Measurements from ENCODE around the gene DYNC1I1.

DYNC1I1 gene

DNA sequence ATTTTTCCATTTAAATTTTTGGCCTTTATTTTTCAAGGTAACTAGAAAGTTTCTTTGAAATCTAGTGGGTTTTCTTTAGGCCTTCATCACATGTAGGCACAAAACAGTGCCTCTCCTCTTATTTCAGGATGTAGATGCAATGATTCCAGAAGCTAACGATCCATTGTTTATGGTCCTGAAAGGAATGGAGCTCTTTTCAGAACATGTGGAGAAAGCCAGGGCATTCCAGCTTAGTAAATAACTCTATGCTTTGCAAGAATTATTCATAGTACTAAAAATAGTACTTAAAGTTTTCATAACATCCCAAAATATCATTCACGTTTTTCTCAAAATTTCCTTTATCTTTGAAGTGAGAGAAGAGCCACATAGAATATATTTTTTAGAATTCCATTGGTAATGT lies 91.3 kb downstream of the DYNC1I1 start:
- Mint-ChIP-seq H3K27ac (no peak overlapping the region), H3K9me3 (peaks cover 6% of the 10 kb centered on the region), H3K36me3 (ENCODE audit: low read depth) (no peaks in the 10 kb centered on the region), H3K27me3 (no peaks in the 10 kb centered on the region), H3K4me1 (ENCODE audit: low read depth) (no peaks in the 10 kb centered on the region), H3K4me3 (no peak overlapping the region)

DNA sequence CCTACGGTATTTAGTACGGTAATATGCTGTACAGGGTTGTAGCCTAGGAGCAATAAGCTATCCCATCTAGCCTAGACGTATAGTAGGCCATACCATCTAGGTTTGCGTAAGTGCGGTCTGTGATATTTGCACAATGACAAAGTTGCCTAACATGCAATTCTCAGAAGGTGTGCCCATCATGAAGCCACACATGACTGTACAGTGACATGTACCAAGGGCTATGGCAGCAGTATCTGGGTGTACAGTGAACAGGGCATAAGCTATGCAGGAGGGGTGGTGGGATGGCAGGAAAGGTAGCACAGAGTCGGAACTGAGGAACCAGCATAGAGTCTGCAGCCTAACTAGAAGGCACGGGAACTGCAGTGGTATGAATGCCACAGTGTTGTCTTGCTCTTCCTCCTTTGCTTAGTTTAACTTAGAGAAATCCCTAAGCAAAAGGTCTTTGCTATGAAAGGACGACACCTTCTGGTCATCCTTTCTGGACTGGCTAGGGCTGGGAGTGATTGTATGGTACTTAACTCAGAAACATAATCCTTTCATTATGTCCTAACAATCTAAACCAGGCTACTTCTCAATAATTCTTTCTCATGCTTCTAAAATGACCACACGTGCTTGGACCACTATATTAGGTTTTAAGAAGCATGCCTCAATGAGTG lies 93.5 kb downstream of the DYNC1I1 start:
- no peaks in the 10 kb centered on the region for H3K36me3 Mint-ChIP-seq (ENCODE audit: low read depth)
- H3K9me3 Mint-ChIP-seq: no peaks in the 10 kb centered on the region
- no peak overlapping the region for H3K27ac Mint-ChIP-seq
- no peak overlapping the region for H3K4me3 Mint-ChIP-seq
- no peaks in the 10 kb centered on the region for H3K27me3 Mint-ChIP-seq
- H3K4me1 Mint-ChIP-seq (ENCODE audit: low read depth): no peaks in the 10 kb centered on the region

DNA sequence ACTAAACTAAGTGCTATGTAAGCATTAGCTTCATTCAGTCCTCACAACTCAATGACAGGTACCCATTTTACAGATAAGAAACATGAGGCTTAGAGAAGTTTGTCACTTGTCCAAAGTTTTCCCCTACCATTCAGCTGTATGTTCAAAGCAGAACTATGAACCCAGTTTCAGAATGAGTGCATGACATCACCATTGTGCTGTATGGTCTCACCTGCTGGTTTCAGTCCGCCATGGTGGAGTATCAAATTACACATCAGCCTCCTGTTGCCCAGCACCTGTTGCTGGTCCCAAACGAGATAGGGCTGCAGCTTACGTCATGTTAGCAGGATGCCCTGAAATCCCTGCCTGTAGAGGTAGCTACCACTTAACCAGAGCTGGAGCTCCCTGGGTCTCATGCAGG lies 95.0 kb downstream of the DYNC1I1 start:
- Mint-ChIP-seq H3K4me1 (ENCODE audit: low read depth) (no peaks in the 10 kb centered on the region), H3K4me3 (no peak overlapping the region), H3K27ac (no peak overlapping the region), H3K27me3 (peaks cover 4% of the 10 kb centered on the region), H3K9me3 (no peaks in the 10 kb centered on the region), H3K36me3 (ENCODE audit: low read depth) (no peaks in the 10 kb centered on the region)

DNA sequence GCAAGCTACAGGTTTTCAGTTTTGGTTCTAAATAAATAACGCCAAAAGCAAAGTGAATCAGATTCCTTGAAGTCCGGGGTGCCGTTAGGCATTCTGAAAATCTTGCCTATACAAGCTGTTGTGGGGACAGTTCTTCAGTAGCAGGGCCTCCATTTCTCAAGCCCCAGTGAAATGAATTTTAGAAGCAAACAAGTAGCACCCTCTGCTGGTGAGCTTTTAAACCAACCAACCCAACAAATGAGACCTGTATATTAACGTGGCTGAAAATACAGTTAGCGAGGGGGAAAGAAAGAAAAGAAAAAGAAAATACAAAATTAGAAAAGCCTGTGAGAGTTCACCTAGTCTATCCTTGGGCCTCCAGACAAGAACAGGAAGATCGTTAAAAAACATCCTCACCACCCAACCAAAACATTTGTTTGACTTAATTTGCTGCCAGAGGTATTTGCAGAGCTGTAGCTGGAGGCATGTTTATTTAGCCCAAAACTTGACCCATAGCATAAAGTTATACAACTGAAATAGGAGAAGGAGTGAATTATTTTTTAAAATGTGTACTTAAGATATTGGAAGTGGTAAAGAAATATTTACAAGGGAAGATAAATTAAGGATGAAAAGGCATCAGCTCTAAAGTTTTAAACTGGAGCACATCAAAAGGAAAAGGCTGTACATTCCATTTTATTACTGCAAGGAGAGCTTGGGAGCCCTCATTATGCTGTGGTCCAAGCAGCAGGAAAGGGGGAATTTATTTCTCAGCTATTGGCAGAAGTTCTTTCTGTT lies 98.9 kb downstream of the DYNC1I1 start:
- Mint-ChIP-seq H3K27me3 (peaks cover 18% of the 10 kb centered on the region), H3K4me1 (ENCODE audit: low read depth) (no peaks in the 10 kb centered on the region), H3K9me3 (no peaks in the 10 kb centered on the region), H3K4me3 (no peak overlapping the region), H3K27ac (no peak overlapping the region), H3K36me3 (ENCODE audit: low read depth) (no peaks in the 10 kb centered on the region)

DNA sequence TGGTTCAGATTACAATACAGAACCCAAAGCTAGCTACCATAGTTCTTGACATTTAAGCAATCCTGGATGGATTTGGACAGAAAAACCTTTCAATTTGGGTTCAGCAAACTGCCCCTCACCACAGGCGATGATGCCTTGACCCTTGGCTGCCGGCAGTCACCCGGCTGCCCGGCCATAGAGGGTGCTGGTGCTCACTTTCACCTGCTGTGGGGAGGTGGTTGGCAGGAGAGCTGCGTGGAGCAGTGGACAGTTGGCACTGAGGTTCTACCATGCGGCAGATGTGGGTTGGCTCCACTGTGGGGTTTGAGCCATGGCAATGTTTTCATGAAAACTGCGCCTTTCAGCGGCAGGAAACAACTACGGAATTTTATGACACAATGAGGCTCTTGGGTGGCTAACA lies 99.5 kb downstream of the DYNC1I1 start:
- H3K4me3 Mint-ChIP-seq: no peak overlapping the region
- H3K9me3 Mint-ChIP-seq: no peaks in the 10 kb centered on the region
- no peaks in the 10 kb centered on the region for H3K36me3 Mint-ChIP-seq (ENCODE audit: low read depth)
- H3K27ac Mint-ChIP-seq: no peak overlapping the region
- H3K27me3 Mint-ChIP-seq: peaks cover 21% of the 10 kb centered on the region
- H3K4me1 Mint-ChIP-seq (ENCODE audit: low read depth): no peaks in the 10 kb centered on the region

DNA sequence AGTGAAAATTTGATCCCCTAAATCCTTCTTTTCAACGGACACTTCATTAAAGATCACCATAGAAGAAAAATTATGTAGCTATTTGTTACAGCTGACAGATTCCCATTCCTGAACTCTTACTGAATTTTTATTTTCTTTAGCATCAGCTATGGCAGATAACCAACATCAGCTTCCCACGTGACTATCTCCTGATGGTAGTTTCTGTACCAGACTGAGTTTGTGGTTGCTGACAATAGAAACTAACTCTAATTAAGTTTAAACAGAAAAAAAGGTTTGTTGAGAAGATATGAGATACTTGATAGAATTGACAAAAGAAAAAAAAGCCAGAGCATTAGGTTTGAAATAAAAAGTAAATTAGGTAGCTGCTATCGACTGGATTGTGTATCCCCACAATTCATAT lies 101.8 kb downstream of the DYNC1I1 start:
- Mint-ChIP-seq H3K27me3 (peaks cover 21% of the 10 kb centered on the region), H3K9me3 (peaks cover 8% of the 10 kb centered on the region), H3K36me3 (ENCODE audit: low read depth) (no peaks in the 10 kb centered on the region)

DNA sequence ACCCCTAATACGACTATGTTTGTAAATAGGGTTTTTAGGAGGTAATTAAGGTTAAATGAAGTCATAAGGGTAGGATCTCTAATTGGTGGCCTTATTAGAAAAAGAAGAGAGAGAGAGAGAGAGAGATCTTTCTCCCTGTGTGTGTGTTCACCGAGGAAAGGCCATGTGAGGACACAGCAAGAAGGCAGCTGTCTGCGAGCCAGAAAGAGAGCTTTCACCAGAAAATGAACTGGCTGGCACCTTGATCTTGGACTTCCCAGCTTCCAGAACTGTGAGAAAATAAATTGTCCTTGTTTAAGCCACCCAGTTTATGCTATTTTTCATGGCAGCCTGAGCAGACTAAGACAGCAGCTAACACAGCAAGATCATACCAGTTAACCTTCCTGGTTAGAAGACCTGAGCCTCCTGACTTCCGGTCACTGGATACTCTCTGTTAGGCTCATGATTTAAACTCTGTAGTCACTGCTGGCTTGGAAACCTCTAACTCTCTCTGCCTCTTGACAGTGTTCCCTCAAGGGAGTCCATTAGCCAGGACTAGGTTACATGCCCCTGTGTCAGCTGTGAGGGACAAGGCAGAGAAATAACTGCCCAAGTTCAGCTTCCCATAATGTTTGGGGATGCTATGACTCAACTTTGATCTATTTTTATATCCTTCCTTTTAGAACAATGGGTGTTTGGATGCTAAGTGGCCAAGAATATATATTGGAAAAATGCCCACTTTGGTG lies 102.3 kb downstream of the DYNC1I1 start:
- H3K36me3 Mint-ChIP-seq (ENCODE audit: low read depth): no peaks in the 10 kb centered on the region
- H3K27me3 Mint-ChIP-seq: peaks cover 21% of the 10 kb centered on the region
- no peak overlapping the region for H3K27ac Mint-ChIP-seq
- peaks cover 8% of the 10 kb centered on the region for H3K9me3 Mint-ChIP-seq
- H3K4me1 Mint-ChIP-seq (ENCODE audit: low read depth): no peaks in the 10 kb centered on the region
- H3K4me3 Mint-ChIP-seq: no peak overlapping the region

More for the DNA sequence above, 101.8 kb downstream of the DYNC1I1 start:
- no peak overlapping the region for H3K27ac Mint-ChIP-seq
- no peaks in the 10 kb centered on the region for H3K4me1 Mint-ChIP-seq (ENCODE audit: low read depth)
- no peak overlapping the region for H3K4me3 Mint-ChIP-seq

DNA sequence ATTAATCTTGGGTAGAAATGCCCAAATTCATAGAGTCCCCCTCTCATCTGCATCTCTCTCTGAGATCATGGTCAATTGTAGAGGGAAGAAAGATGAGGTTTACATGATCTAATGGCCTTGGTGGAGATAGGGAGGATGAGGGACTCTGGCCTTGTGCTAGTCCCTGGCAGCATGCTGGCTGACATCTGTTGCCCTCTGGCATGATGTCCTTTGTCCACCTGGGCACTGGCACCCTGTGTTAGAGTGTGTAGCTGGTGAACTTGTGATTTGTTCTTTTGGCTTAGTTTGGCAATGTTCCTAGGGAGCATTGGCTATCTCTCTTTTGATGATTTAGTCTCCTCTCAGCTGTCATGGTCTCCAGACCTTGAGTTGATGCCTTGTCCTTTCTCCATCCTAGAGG lies 103.2 kb downstream of the DYNC1I1 start:
- H3K27me3 Mint-ChIP-seq: peaks cover 21% of the 10 kb centered on the region
- no peaks in the 10 kb centered on the region for H3K4me1 Mint-ChIP-seq (ENCODE audit: low read depth)
- no peak overlapping the region for H3K27ac Mint-ChIP-seq
- H3K9me3 Mint-ChIP-seq: peaks cover 8% of the 10 kb centered on the region
- no peaks in the 10 kb centered on the region for H3K36me3 Mint-ChIP-seq (ENCODE audit: low read depth)
- no peak overlapping the region for H3K4me3 Mint-ChIP-seq

DNA sequence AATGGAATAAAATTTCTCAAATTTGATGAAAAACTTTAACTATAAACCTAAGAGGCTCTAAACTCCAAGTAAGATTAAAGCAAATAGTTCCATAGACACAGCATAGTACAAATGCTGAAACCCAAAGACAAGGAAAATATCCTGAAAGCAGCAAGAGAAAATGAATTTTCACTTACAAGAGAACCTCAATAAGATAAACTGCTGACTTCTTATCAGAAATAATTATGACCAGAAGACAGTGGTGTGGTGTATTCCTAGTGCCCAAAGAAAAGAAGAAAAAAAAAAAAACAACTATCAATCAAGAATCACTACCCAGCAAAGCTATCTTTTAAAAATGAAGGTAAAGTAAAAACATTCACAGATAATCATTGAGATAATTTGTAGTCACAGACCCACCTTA lies 106.3 kb downstream of the DYNC1I1 start:
- Mint-ChIP-seq H3K27ac (no peak overlapping the region), H3K9me3 (peaks cover 8% of the 10 kb centered on the region), H3K4me3 (no peak overlapping the region), H3K36me3 (ENCODE audit: low read depth) (no peaks in the 10 kb centered on the region), H3K4me1 (ENCODE audit: low read depth) (no peaks in the 10 kb centered on the region), H3K27me3 (peaks cover 15% of the 10 kb centered on the region)

DNA sequence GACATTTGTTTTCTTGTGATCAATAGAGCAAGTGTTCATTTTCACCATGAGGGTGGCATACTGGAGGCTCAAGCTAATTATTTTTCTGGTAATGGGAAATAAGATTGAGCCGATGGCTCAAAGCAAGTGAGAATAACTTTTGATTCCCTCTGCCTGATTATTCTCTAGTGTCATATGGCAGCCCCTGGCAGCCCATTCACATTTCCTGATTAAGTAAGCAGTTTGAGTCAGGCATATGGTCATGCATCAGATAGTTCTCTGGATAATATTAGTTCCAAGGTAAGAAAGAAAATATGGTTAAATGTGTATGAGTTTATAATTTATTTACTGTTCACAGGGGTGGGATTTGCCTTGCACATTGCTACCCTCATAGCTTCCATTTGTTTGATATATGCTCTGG lies 109.2 kb downstream of the DYNC1I1 start:
- no peak overlapping the region for H3K27ac Mint-ChIP-seq

DNA sequence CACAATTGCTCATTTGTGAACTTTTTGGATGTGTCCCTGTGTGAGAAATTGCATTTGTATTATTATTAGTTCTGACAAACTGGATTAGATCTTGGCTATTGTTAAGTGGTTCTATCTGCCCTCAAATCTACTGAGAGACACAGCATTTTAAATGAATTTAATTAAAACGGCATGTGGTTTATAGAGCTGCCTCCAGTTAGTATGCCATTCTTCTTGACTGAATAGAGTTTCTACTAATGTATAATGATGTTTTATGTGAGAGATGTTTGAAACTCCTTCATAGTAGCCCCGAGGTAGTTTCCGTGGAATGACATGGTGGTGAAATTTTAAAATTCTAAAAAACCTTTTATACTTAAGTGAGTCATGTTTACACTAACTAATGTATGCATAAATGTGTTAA lies 110.9 kb downstream of the DYNC1I1 start:
- Mint-ChIP-seq H3K4me3 (no peak overlapping the region), H3K36me3 (ENCODE audit: low read depth) (no peaks in the 10 kb centered on the region), H3K4me1 (ENCODE audit: low read depth) (no peaks in the 10 kb centered on the region), H3K27me3 (peaks cover 7% of the 10 kb centered on the region), H3K27ac (no peak overlapping the region), H3K9me3 (peaks cover 7% of the 10 kb centered on the region)

More for the DNA sequence above, 109.2 kb downstream of the DYNC1I1 start:
- Mint-ChIP-seq H3K36me3 (ENCODE audit: low read depth) (no peaks in the 10 kb centered on the region), H3K4me1 (ENCODE audit: low read depth) (no peaks in the 10 kb centered on the region), H3K4me3 (no peak overlapping the region), H3K9me3 (peaks cover 8% of the 10 kb centered on the region), H3K27me3 (peaks cover 7% of the 10 kb centered on the region)

DNA sequence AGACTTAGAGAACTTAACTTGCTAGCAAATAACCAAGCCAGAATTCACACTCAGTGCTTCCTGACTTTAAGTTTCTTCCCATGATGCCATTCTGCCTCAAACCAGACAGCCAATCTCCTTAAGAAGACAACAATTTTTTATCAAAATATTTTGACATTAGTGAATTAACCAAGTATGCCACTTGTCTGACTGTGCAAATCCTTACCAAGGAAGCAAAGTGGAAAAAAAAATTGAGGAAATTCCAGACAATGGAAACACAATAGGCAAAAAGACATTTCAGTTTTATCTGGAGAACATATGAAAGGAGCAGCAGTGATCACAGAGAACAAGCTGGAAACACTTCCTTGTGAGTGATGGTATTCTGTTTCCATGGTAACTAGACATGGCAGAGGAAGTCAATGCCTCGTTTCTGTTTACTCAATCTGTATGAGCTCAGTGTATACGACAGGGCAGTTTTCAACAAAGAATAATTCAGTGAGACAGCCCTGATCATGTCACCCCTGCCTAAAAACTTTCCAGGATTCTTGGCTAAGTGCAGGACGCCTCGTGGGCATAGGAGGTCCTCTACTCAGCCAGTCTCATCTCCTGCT lies 114.2 kb downstream of the DYNC1I1 start:
- Mint-ChIP-seq H3K36me3 (ENCODE audit: low read depth) (no peaks in the 10 kb centered on the region), H3K27ac (no peak overlapping the region), H3K4me3 (no peak overlapping the region), H3K4me1 (ENCODE audit: low read depth) (no peaks in the 10 kb centered on the region), H3K27me3 (peaks cover 10% of the 10 kb centered on the region), H3K9me3 (no peaks in the 10 kb centered on the region)

DNA sequence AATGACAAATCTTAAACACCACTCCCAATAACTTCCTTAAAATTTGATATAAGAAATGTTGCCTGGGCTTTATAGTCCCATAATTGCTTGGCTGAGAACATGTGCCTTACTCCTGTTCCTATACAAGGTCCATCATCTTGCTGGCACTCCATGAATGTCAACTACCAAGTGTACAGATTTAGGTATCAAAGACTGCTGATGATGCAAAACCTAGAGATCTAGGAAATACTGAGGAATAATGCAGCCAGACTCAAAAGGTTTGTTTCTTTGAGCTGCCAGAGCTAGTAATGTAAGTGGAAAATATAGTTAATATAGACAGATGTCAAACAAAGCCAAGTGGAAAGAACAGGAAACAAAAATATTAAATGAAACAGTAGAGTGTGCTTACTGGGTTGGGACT lies 121.1 kb downstream of the DYNC1I1 start:
- Mint-ChIP-seq H3K27me3 (peaks cover 21% of the 10 kb centered on the region), H3K27ac (no peak overlapping the region), H3K9me3 (no peaks in the 10 kb centered on the region), H3K4me3 (no peak overlapping the region), H3K4me1 (ENCODE audit: low read depth) (no peaks in the 10 kb centered on the region), H3K36me3 (ENCODE audit: low read depth) (no peaks in the 10 kb centered on the region)

DNA sequence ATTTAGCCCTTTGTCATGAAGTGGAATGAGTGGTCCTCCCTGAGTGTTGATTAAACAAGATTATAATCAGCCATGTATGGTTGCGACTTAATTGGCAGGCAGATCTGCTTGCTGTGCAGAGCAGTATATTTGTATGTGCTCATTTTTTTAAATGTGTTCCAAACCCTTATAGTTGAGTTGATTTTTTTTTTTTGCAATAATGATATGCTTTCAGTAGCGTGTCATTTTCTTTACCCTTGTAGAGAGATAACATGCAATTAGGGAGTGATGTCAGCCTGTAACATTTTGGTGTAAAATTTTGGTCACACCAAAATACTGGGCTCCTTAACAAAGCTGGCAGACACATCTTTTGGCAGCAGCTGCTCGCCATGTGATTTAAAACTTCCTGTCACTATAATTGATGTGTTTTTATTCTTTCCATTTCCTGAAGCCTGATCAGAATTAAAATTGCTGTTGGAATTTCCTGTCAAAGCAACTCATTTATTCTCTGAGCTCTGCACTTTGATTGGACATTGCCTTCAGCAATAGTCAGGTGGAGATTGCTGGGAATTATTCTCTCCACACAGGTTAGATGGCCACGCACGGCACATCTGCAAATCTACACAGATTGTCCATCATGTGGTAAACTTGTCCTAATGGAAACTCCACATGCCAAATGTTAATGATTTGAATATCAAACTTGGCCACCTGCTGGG lies 125.3 kb downstream of the DYNC1I1 start:
- no peak overlapping the region for H3K4me3 Mint-ChIP-seq
- no peaks in the 10 kb centered on the region for H3K9me3 Mint-ChIP-seq
- H3K27ac Mint-ChIP-seq: no peak overlapping the region
- no peaks in the 10 kb centered on the region for H3K36me3 Mint-ChIP-seq (ENCODE audit: low read depth)
- H3K27me3 Mint-ChIP-seq: peaks cover 18% of the 10 kb centered on the region
- H3K4me1 Mint-ChIP-seq (ENCODE audit: low read depth): no peaks in the 10 kb centered on the region

Measured in stimulated activated naive CD8-positive, alpha-beta T cell treated with anti-CD3 and anti-CD28 coated beads, Interleukin-15, Interleukin-2, amounts not matched to agents 100 ng/mL and 50 ng/mL, for 24 hours (primary cell).